K562 (cell line): Measurements from ENCODE around the gene ZFYVE27. TPM values are rescaled to one million over a fixed set of nuclear protein-coding genes. Genes with fewer than 3 reads are reported as not detected.

Experiments used
- ADNP ChIP-seq: fragments of 200-800 bp; sonication (Bioruptor generic); IDR thresholded peaks from 2 replicates; pipeline ENCODE4 v1.6.1; 2016; ENCODE audit warnings: missing genetic modification characterization, missing compliant biosample characterization
- ARHGAP35 ChIP-seq: fragments of 450-650 bp; IDR thresholded peaks from 2 replicates; pipeline ENCODE4 v1.6.1; 2018; ENCODE audit not compliant: partially characterized antibody
- CBX1 ChIP-seq: sonication (generic); IDR thresholded peaks from 2 replicates; pipeline ENCODE4 v1.6.1; 2016; ENCODE audit warnings: antibody characterized with exemption, low read depth, mild to moderate bottlenecking
- CHD4 ChIP-seq: fragments of 200-600 bp; sonication (generic); IDR thresholded peaks from 3 replicates; pipeline ENCODE4 v1.6.1; 2012; ENCODE audit warnings: low read depth, mild to moderate bottlenecking, mixed read lengths, low read length, inconsistent platforms; ENCODE audit not compliant: insufficient read depth, insufficient replicate concordance, poor library complexity, severe bottlenecking
- ESRRB ChIP-seq: fragments of 250-450 bp; sonication (Bioruptor Pico); IDR thresholded peaks from 2 replicates; pipeline ENCODE4 v1.5.0; 2020; ENCODE audit warnings: mild to moderate bottlenecking, moderate library complexity, borderline replicate concordance
- ETS1 ChIP-seq: conservative IDR thresholded peaks from 2 replicates; pipeline ENCODE4 v1.6.1; 2011; ENCODE audit warnings: low read depth, mild to moderate bottlenecking, low read length; ENCODE audit not compliant: control insufficient read depth
- GATA2 ChIP-seq: sonication (generic); formaldehyde crosslinking; IDR thresholded peaks from 2 replicates; pipeline ENCODE4 v1.4.0; 2020; ENCODE audit warnings: mild to moderate bottlenecking, missing genetic modification reagents
- HDAC2 ChIP-seq: fragments of 450-650 bp; IDR thresholded peaks from 2 replicates; pipeline ENCODE4 v1.6.1; 2016; ENCODE audit warnings: mild to moderate bottlenecking
- HNRNPLL ChIP-seq: fragments of 200-400 bp; formaldehyde crosslinking; IDR thresholded peaks from 2 replicates; pipeline ENCODE4 v1.6.1; 2017; ENCODE audit warnings: low read length, low read depth, mild to moderate bottlenecking; ENCODE audit not compliant: poor library complexity, severe bottlenecking
- ID3 ChIP-seq, 2 experiments: fragments of 250-450 bp in 1 of 2; fragments of 450-650 bp in 1 of 2; sonication (Bioruptor Pico) in 1 of 2; IDR thresholded peaks; 2 replicates each; pipeline versions ENCODE4 v1.6.1 to v1.8.0; 2016 to 2021; ENCODE audit warnings: mild to moderate bottlenecking in 2 of 2, moderate library complexity in 2 of 2, missing compliant biosample characterization in 1 of 2, missing genetic modification characterization in 1 of 2
- ILK ChIP-seq: fragments of 450-650 bp; IDR thresholded peaks from 2 replicates; pipeline ENCODE4 v1.6.1; 2016; ENCODE audit warnings: missing genetic modification characterization, low read depth, mild to moderate bottlenecking, missing compliant biosample characterization, moderate library complexity, borderline replicate concordance
- KDM1A ChIP-seq, 2 experiments: fragments of 450-650 bp; IDR thresholded peaks; 2 replicates each; pipeline ENCODE4 v1.6.1; 2016; ENCODE audit warnings: mild to moderate bottlenecking in 2 of 2
- MEF2A ChIP-seq: IDR thresholded peaks from 2 replicates; pipeline ENCODE4 v1.6.1; 2011; ENCODE audit warnings: low read depth, mild to moderate bottlenecking, low read length, moderate library complexity; ENCODE audit not compliant: control insufficient read depth
- RB1 ChIP-seq: fragments of 450-650 bp; IDR thresholded peaks from 2 replicates; pipeline ENCODE4 v1.6.1; 2017; ENCODE audit warnings: low read depth, mild to moderate bottlenecking
- SAP30 ChIP-seq: fragments of 200-600 bp; sonication (generic); IDR thresholded peaks from 2 replicates; pipeline ENCODE4 v1.6.1; 2012; ENCODE audit warnings: borderline replicate concordance, low read depth, mild to moderate bottlenecking, moderate library complexity, low read length, control low read depth, inconsistent platforms; ENCODE audit not compliant: insufficient read depth, poor library complexity, severe bottlenecking
- TAL1 ChIP-seq: fragments of 450-650 bp; IDR thresholded peaks from 2 replicates; pipeline ENCODE4 v1.6.1; 2016; ENCODE audit warnings: mild to moderate bottlenecking
- THAP7 ChIP-seq: fragments of 250-450 bp; sonication (Bioruptor Pico); IDR thresholded peaks from 2 replicates; pipeline ENCODE4 v1.5.0; 2021
- THRAP3 ChIP-seq: fragments of 450-650 bp; IDR thresholded peaks from 2 replicates; pipeline ENCODE4 v1.6.1; 2016; ENCODE audit warnings: mild to moderate bottlenecking, inconsistent platforms, borderline replicate concordance
- WHSC1 ChIP-seq: IDR thresholded peaks from one replicate; pipeline ENCODE4 v1.6.1; 2012; ENCODE audit warnings: low read length, control low read depth, inconsistent platforms
- ZFP36 ChIP-seq: fragments of 150-350 bp; IDR thresholded peaks from 2 replicates; pipeline ENCODE4 v1.6.1; 2018; ENCODE audit warnings: low read length, low read depth; ENCODE audit not compliant: partially characterized antibody
- ZZZ3 ChIP-seq: fragments of 450-650 bp; IDR thresholded peaks from 2 replicates; pipeline ENCODE4 v1.6.1; 2016; ENCODE audit warnings: antibody characterized with exemption, mild to moderate bottlenecking, moderate library complexity
- polyA plus RNA-seq, 8 experiments: library from polyadenylated mRNA; depleted of rRNA in 4 of 8; stranded (reverse) in 5 of 8; unstranded in 3 of 8; fragments of >200 nt; fragmentation: Nextera tagmentation in 2 of 8; fragmentation: Illumina TruSeq in 1 of 8; extraction: Ambion mirVana in 2 of 8; extraction: Trizol in 1 of 8; gene quantifications; 2 replicates each; pipeline versions ENCODE4 v1.2.1 to v1.2.3, GENCODE V29; 2011 to 2014; ENCODE audit warnings: inconsistent platforms in 1 of 8, missing spikeins in 1 of 8
- total RNA-seq, 7 experiments: library from RNA; depleted of rRNA in 6 of 7; stranded (reverse); fragments of >200 nt in 6 of 7; fragmentation: Illumina TruSeq in 2 of 7; extraction: Trizol in 2 of 7; gene quantifications; 2 replicates each; pipeline versions ENCODE4 v1.2.1 to v1.2.3, GENCODE V29; 2011 to 2021; ENCODE audit warnings: low replicate concordance in 1 of 7
- TF ChIP-seq, protein P1 (sequence below): fragments of 450-650 bp; IDR thresholded peaks from 2 replicates; pipeline ENCODE4 v1.6.1; 2017; ENCODE audit warnings: mild to moderate bottlenecking, moderate library complexity
- TF ChIP-seq, protein P2 (sequence below): fragments of 250-450 bp; sonication (Bioruptor Pico); IDR thresholded peaks from 2 replicates; pipeline ENCODE4 v1.8.0; 2022; ENCODE audit warnings: moderate library complexity, mild to moderate bottlenecking, inconsistent platforms
- TF ChIP-seq, protein P3 (sequence below): fragments of 450-650 bp; formaldehyde crosslinking; IDR thresholded peaks from 2 replicates; pipeline ENCODE4 v1.4.0; 2020; ENCODE audit warnings: mild to moderate bottlenecking

The ZFYVE27 gene
- total and polyA plus RNA-seq, 9 of the 15 experiments (the other 6 are each of a cell fraction or from before 2014, with no cell fraction given) = 0.81 to 21.9 (median 15.3) TPM

GRCh38 chr10:97779975-97780374 is 43.0 kb downstream of the ZFYVE27 start (continued):
- TF ChIP-seq, protein P1, sequence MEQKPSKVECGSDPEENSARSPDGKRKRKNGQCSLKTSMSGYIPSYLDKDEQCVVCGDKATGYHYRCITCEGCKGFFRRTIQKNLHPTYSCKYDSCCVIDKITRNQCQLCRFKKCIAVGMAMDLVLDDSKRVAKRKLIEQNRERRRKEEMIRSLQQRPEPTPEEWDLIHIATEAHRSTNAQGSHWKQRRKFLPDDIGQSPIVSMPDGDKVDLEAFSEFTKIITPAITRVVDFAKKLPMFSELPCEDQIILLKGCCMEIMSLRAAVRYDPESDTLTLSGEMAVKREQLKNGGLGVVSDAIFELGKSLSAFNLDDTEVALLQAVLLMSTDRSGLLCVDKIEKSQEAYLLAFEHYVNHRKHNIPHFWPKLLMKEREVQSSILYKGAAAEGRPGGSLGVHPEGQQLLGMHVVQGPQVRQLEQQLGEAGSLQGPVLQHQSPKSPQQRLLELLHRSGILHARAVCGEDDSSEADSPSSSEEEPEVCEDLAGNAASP = no peak
- no peak for TF ChIP-seq THRAP3
- peak; percentile 52 to 61; a peak in 2 of 4 replicates for TF ChIP-seq KDM1A (IDR thresholded peaks at IDR 0.05)
- no peak for TF ChIP-seq CHD4
- TF ChIP-seq ZFP36 = peak; percentile 81
- TF ChIP-seq, protein P2, sequence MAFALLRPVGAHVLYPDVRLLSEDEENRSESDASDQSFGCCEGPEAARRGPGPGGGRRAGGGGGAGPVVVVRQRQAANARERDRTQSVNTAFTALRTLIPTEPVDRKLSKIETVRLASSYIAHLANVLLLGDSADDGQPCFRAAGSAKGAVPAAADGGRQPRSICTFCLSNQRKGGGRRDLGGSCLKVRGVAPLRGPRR (CRISPR knock-in tag) = no peak
- TF ChIP-seq HDAC2 = peak; percentile 48; the same call in 1 of the 2 replicates
- no peak for TF ChIP-seq ILK (tag)
- peak; percentile 36 for TF ChIP-seq HNRNPLL
- TF ChIP-seq THAP7 = no peak
- TF ChIP-seq MEF2A = no peak
- TF ChIP-seq ZZZ3 = no peak
- TF ChIP-seq ESRRB = no peak
- no peak for TF ChIP-seq TAL1
- TF ChIP-seq CBX1 = 0 out of 2 replicates have a peak, but pooled peaks have one; percentile 44
- TF ChIP-seq ID3 (CRISPR knock-in tag; IDR thresholded peaks at IDR 0.05) = no peak
- TF ChIP-seq ID3 (tag; IDR thresholded peaks at IDR 0.05) = no peak
- no peak for TF ChIP-seq SAP30
- TF ChIP-seq ETS1 = no peak
- TF ChIP-seq WHSC1 = no peak
- no peak for TF ChIP-seq GATA2
- TF ChIP-seq, protein P3, sequence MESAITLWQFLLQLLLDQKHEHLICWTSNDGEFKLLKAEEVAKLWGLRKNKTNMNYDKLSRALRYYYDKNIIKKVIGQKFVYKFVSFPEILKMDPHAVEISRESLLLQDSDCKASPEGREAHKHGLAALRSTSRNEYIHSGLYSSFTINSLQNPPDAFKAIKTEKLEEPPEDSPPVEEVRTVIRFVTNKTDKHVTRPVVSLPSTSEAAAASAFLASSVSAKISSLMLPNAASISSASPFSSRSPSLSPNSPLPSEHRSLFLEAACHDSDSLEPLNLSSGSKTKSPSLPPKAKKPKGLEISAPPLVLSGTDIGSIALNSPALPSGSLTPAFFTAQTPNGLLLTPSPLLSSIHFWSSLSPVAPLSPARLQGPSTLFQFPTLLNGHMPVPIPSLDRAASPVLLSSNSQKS (CRISPR knock-in tag) = no peak
- no peak for TF ChIP-seq ARHGAP35
- no peak for TF ChIP-seq RB1
- TF ChIP-seq ADNP (tag) = peak; percentile 60; the same call in 1 of the 2 replicates
